Measurements from ENCODE around the gene NPC2. TPM values are rescaled to one million over a fixed set of nuclear protein-coding genes. Genes with fewer than 3 reads are reported as not detected.

The NPC2 gene
- total RNA-seq, 1 donor from 2014 or later: 670 TPM

GRCh38 chr14:74524812-74525135 is 31.7 kb upstream of the NPC2 start:
- no peaks in the 10 kb centered on the region for H3K27me3 ChIP-seq (ENCODE audit: low read depth)
- H3K27ac ChIP-seq: no peak overlapping the region
- peaks cover 16% of the 10 kb centered on the region for H3K36me3 ChIP-seq
- peaks cover 9% of the 10 kb centered on the region for H3K4me1 ChIP-seq
- no peak for ATAC-seq
- intact Hi-C loops (cut with DNase I): no loop called here
- no peak for DNase-seq
- TF ChIP-seq CTCF (IDR thresholded peaks at IDR 0.05): no peak
- H3K4me3 ChIP-seq: no peak overlapping the region
- H3K9me3 ChIP-seq: no peaks in the 10 kb centered on the region

DNA sequence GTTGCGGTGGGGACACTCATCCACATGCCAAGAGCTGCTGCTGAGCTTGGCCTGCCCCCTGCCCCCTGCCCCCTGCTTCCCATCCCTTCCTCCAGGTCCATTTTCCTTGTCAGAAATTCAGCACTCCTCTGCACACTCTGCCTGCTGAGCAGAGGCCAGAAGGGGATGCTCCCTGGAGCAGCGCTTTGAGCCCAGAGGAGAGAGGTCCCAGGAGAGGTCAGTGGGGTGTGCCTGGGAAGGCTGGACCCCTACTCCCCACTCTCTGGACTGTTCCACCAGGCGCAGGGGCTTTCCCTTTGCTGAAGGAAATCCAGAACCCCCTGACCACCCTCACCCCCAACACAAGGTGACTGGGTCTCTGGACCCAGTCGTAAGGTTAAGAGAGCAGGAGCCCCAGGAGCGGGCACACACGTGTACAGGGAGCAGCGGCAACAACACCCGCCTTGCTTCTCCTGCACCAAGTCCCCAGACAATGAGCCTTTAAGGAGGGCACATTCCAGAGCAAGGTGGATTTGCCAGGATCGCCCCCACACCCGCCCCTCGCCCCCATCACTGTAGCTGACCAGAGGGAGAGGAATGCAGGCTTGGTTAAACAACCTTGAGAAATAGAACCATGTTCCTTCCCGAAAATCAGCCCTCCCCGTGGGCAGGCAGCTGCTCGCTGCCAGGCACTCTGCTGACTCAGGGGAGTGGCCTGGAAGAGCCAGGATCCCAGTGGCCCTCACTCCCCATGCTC is 31.1 kb upstream of the NPC2 start:
- H3K27ac ChIP-seq: no peak overlapping the region
- DNase-seq (no peak), ATAC-seq (peak; percentile 22 to 27)
- H3K4me1 ChIP-seq: peaks cover 9% of the 10 kb centered on the region
- TF ChIP-seq CTCF (IDR thresholded peaks at IDR 0.05): no peak
- H3K27me3 ChIP-seq (ENCODE audit: low read depth): no peaks in the 10 kb centered on the region
- H3K9me3 ChIP-seq: no peaks in the 10 kb centered on the region
- H3K36me3 ChIP-seq: peaks cover 16% of the 10 kb centered on the region
- intact Hi-C loops (cut with DNase I): no loop called here
- no peak overlapping the region for H3K4me3 ChIP-seq

DNA sequence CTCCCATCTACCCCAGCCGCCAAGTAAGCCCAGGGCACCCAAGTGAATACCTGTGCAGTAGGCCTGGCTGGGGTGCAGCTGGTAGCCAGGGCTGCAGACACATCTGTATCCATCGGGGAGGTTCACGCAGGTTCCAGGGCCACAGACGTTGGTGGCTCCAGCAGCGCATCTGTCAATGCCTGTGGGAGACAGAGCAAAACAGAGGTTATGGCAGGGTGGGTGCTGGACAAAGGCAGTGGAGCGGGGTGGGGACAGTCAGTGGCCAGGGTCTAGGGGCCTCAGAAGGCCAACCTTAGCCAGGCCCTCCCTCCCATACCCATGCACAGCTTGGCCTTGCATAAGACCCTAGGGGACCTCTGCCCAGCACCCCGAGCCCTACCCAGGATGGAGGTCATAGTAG is 29.6 kb upstream of the NPC2 start:
- H3K36me3 ChIP-seq: peaks cover 10% of the 10 kb centered on the region
- peak; percentile 21 for DNase-seq
- no peaks in the 10 kb centered on the region for H3K27me3 ChIP-seq (ENCODE audit: low read depth)
- H3K27ac ChIP-seq: no peak overlapping the region
- intact Hi-C loops (cut with DNase I): no loop called here
- H3K4me3 ChIP-seq: no peak overlapping the region
- no peak for ATAC-seq
- H3K4me1 ChIP-seq: peaks cover 9% of the 10 kb centered on the region
- H3K9me3 ChIP-seq: no peaks in the 10 kb centered on the region
- no peak for TF ChIP-seq CTCF (IDR thresholded peaks at IDR 0.05)

DNA sequence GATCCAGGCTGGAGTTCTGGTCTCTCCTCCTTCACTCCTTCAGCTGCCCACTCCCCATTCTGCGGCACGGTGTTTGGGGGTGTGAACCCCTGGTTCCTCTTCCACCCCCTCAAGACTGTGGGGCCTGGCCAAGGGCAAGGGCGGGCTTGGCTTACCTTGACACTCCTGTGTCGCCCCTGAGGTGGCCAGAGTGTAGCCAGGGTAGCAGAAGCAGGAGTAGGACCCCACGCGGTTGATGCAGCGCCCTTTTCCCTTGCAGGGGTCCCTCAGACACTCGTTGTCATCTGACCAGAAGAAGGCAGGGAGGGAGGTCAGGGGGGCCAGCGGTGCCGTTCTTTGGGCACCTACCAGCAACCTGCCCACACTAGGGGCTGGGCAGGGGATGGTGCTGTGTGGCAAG is 28.7 kb upstream of the NPC2 start:
- Histone ChIP-seq H3K27me3 (ENCODE audit: low read depth) (no peaks in the 10 kb centered on the region), H3K4me1 (peaks cover 9% of the 10 kb centered on the region), H3K27ac (no peak overlapping the region), H3K9me3 (no peaks in the 10 kb centered on the region), H3K36me3 (peaks cover 13% of the 10 kb centered on the region), H3K4me3 (no peak overlapping the region)
- peak; percentile 28 for DNase-seq
- ATAC-seq: no peak
- TF ChIP-seq CTCF (IDR thresholded peaks at IDR 0.05): no peak
- intact Hi-C loops (cut with DNase I): no loop called here

DNA sequence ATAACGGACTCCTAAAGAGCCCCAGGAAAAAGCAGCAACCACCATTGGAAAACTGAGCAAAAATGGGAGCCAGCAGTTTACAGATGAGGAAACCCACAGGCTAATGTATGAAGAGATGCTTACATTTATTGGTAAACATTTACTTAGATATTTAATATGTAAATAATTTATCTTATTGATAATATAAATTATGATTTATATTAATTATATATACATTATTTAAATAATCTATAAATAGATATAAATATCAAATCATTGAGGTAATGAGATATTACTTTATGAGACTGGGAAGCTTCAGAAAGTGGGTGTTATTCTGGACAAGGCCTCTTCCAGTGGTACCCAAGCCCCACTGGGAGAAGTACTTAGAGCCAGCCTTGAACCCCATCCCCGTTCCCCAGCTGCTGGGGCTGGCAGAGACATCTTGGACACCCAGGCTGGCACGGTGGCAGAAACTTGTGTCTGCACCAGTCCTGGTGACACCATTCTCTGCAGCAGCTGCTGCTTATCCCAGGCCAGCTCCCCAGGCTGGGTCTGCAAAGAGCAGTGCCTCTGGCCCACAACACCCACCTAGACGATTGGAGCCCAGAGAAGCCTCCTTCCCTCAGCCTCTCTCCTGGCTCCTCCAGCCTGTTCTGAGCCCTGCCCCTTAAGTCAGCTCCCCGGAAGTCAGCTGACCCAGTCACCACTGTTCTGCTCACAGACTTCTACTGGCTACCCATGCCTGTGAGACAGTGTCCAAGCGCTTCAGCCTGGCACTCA is 26.4 kb upstream of the NPC2 start:
- Histone ChIP-seq H3K9me3 (no peaks in the 10 kb centered on the region), H3K27me3 (ENCODE audit: low read depth) (no peaks in the 10 kb centered on the region), H3K4me1 (peaks cover 7% of the 10 kb centered on the region), H3K27ac (no peak overlapping the region), H3K4me3 (no peak overlapping the region), H3K36me3 (peaks cover 18% of the 10 kb centered on the region)
- TF ChIP-seq CTCF (IDR thresholded peaks at IDR 0.05): no peak
- ATAC-seq (no peak), DNase-seq (peak; percentile 26)
- intact Hi-C loops (cut with DNase I): no loop called here

Measured in lower lobe of right lung (tissue), 2 donors.